Measurements from ENCODE around the gene CDX1. TPM values are rescaled to one million over a fixed set of nuclear protein-coding genes. Genes with fewer than 3 reads are reported as not detected.

CDX1 gene
- total RNA-seq, 1 donor from 2014 or later = not detected

GRCh38 chr5:150146235-150146634 is 20.3 kb upstream of the CDX1 start:
- no peak for DNase-seq (ENCODE audit: low spot score)

GRCh38 chr5:150146862-150147601 is 19.5 kb upstream of the CDX1 start:
- DNase-seq (ENCODE audit: low spot score) = no peak

GRCh38 chr5:150147670-150148069 is 18.9 kb upstream of the CDX1 start:
- no peak for DNase-seq (ENCODE audit: low spot score)

GRCh38 chr5:150148117-150148927 is 18.3 kb upstream of the CDX1 start:
- no peak for DNase-seq (ENCODE audit: low spot score)

GRCh38 chr5:150149618-150150017 is 17.0 kb upstream of the CDX1 start:
- DNase-seq (ENCODE audit: low spot score) = no peak

GRCh38 chr5:150152636-150153462 is 13.7 kb upstream of the CDX1 start:
- no peak for DNase-seq (ENCODE audit: low spot score)

- DNase-seq (ENCODE audit: low spot score) = no peak
These were observed 13.1 kb upstream of the CDX1 start for GRCh38 chr5:150153483-150153882.

- no peak for DNase-seq (ENCODE audit: low spot score)
These were observed 12.5 kb upstream of the CDX1 start for GRCh38 chr5:150153957-150154617.

GRCh38 chr5:150154618-150155128 is 11.9 kb upstream of the CDX1 start:
- DNase-seq (ENCODE audit: low spot score) = no peak

- DNase-seq (ENCODE audit: low spot score) = peak; percentile 90
These were observed 11.1 kb upstream of the CDX1 start, which contains the start of gene PDGFRB for GRCh38 chr5:150155258-150156026. PDGFRB (minus strand) TSS chr5:150155845; CDS start chr5:150137047, 18,798 bp downstream.

GRCh38 chr5:150156027-150156368 is 10.6 kb upstream of the CDX1 start:
- no peak for DNase-seq (ENCODE audit: low spot score)

- no peak for DNase-seq (ENCODE audit: low spot score)
These were observed 10.0 kb upstream of the CDX1 start for GRCh38 chr5:150156540-150156939.

GRCh38 chr5:150157168-150157567 is 9.4 kb upstream of the CDX1 start:
- DNase-seq (ENCODE audit: low spot score) = no peak

GRCh38 chr5:150158170-150158949 is 8.2 kb upstream of the CDX1 start:
- DNase-seq (ENCODE audit: low spot score) = no peak

GRCh38 chr5:150159031-150159430 is 7.5 kb upstream of the CDX1 start:
- DNase-seq (ENCODE audit: low spot score) = no peak

GRCh38 chr5:150159741-150160179 is 6.8 kb upstream of the CDX1 start:
- DNase-seq (ENCODE audit: low spot score) = no peak

GRCh38 chr5:150160448-150161081 is 6.0 kb upstream of the CDX1 start:
- no peak for DNase-seq (ENCODE audit: low spot score)

GRCh38 chr5:150161242-150162141 is 5.1 kb upstream of the CDX1 start:
- peak; percentile 89 for DNase-seq (ENCODE audit: low spot score)

All from ureter (tissue), 1 donor.